Activated naive CD4-positive, alpha-beta T cell treated with Interleukin-2 at 50 U/mL for 16 hours (primary cell): Measurements from ENCODE around the gene NOG.

Experiments
- DNase-seq: peaks from one replicate; pipeline ENCODE4 v3.0.0-alpha.2; 2020

NOG gene

GRCh38 chr17:56638591-56639051 lies 45.1 kb downstream of the NOG start:
- DNase-seq: no peak

GRCh38 chr17:56639517-56639916 lies 46.0 kb downstream of the NOG start:
- DNase-seq: no peak

- no peak for DNase-seq
Observed at GRCh38 chr17:56640116-56640515, 46.6 kb downstream of the NOG start.

GRCh38 chr17:56641373-56641772 lies 47.9 kb downstream of the NOG start:
- no peak for DNase-seq

- no peak for DNase-seq
Observed at GRCh38 chr17:56641894-56642293, 48.4 kb downstream of the NOG start.

- DNase-seq: no peak
Observed at GRCh38 chr17:56642424-56642823, 48.9 kb downstream of the NOG start.
